ENCODE data around the gene C1orf122. TPM values are rescaled to one million over a fixed set of nuclear protein-coding genes. Genes with fewer than 3 reads are reported as not detected.

The C1orf122 gene
- total RNA-seq, 2 donors from 2014 or later = 57.3 to 60.8 TPM

DNA sequence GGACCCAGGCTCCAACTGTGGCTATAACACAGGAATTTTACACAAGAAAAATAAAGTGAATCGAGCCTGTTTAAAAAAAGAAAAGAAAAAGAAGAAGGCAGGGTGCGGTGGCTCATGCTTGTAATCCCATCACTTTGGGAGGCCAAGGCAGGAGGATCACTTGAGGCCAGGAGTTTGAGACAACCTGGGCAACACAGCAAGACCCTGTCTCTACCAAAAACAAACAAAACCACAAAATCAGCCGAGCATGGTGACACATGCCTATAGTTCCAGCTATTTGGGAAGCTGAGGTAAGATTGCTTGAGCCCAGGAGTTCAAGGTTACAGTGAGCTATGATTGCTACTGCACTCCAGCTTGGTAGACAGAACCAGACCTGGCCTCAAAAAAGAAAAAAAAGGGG is 34.1 kb downstream of the C1orf122 start:
- Histone ChIP-seq H3K4me3 (ENCODE audit: low read length) (no peak overlapping the region), H3K4me1 (ENCODE audit: control insufficient read depth, insufficient read depth, low read length) (peaks cover 8% of the 10 kb centered on the region), H3K27ac (ENCODE audit: low read depth, low read length) (no peak overlapping the region), H3K9me3 (ENCODE audit: control insufficient read depth, low read length) (no peaks in the 10 kb centered on the region), H3K9ac (ENCODE audit: extremely low read depth, low read length, poor library complexity, severe bottlenecking) (no peak overlapping the region), H3K36me3 (ENCODE audit: control insufficient read depth, insufficient read depth, low read length) (peaks cover 21% of the 10 kb centered on the region), H3K27me3 (ENCODE audit: control insufficient read depth, insufficient read depth, low read length, poor library complexity, severe bottlenecking) (no peaks in the 10 kb centered on the region)
- no peaks in the 10 kb centered on the region for H3K9me3 Mint-ChIP-seq
- peaks cover 22% of the 10 kb centered on the region for H3K4me1 Mint-ChIP-seq
- H3K27me3 Mint-ChIP-seq (ENCODE audit: insufficient read depth) = no peaks in the 10 kb centered on the region
- peaks cover 37% of the 10 kb centered on the region for H3K36me3 Mint-ChIP-seq (ENCODE audit: low read depth)
- H3K4me3 Mint-ChIP-seq = no peak overlapping the region
- no peak overlapping the region for H3K27ac Mint-ChIP-seq
- no peak for TF ChIP-seq CTCF (conservative IDR thresholded peaks at IDR 0.05)
- 98 to 100% methylated on average over 1 to 3 of the region's 3 CpGs for WGBS, 2 experiments (ENCODE audit: insufficient coverage in 1 of 2, insufficient read length in 1 of 2)
- no peak for DNase-seq

- H3K27me3 Mint-ChIP-seq (ENCODE audit: insufficient read depth) = no peaks in the 10 kb centered on the region
- H3K36me3 Mint-ChIP-seq (ENCODE audit: low read depth) = peaks cover 21% of the 10 kb centered on the region
- no peak for TF ChIP-seq CTCF (conservative IDR thresholded peaks at IDR 0.05)
- no peak overlapping the region for H3K4me3 ChIP-seq (ENCODE audit: low read length)
- peaks cover 8% of the 10 kb centered on the region for H3K4me1 ChIP-seq (ENCODE audit: control insufficient read depth, insufficient read depth, low read length)
- no peak for DNase-seq
- H3K9me3 Mint-ChIP-seq = no peaks in the 10 kb centered on the region
- no peak overlapping the region for H3K9ac ChIP-seq (ENCODE audit: extremely low read depth, low read length, poor library complexity, severe bottlenecking)
- H3K27ac ChIP-seq (ENCODE audit: low read depth, low read length) = no peak overlapping the region
- peaks cover 22% of the 10 kb centered on the region for H3K4me1 Mint-ChIP-seq
- H3K27me3 ChIP-seq (ENCODE audit: control insufficient read depth, insufficient read depth, low read length, poor library complexity, severe bottlenecking) = no peaks in the 10 kb centered on the region
- H3K36me3 ChIP-seq (ENCODE audit: control insufficient read depth, insufficient read depth, low read length) = peaks cover 4% of the 10 kb centered on the region
- no peak overlapping the region for H3K4me3 Mint-ChIP-seq
- no peaks in the 10 kb centered on the region for H3K9me3 ChIP-seq (ENCODE audit: control insufficient read depth, low read length)
- no peak overlapping the region for H3K27ac Mint-ChIP-seq
Measured at GRCh38 chr1:37844536-37844935, 36.9 kb downstream of the C1orf122 start.

GRCh38 chr1:37845049-37845646 is 37.6 kb downstream of the C1orf122 start:
- no peak overlapping the region for H3K27ac Mint-ChIP-seq
- Histone ChIP-seq H3K27me3 (ENCODE audit: control insufficient read depth, insufficient read depth, low read length, poor library complexity, severe bottlenecking) (no peaks in the 10 kb centered on the region), H3K27ac (ENCODE audit: low read depth, low read length) (no peak overlapping the region), H3K4me3 (ENCODE audit: low read length) (no peak overlapping the region), H3K9me3 (ENCODE audit: control insufficient read depth, low read length) (no peaks in the 10 kb centered on the region), H3K36me3 (ENCODE audit: control insufficient read depth, insufficient read depth, low read length) (no peaks in the 10 kb centered on the region), H3K4me1 (ENCODE audit: control insufficient read depth, insufficient read depth, low read length) (peaks cover 8% of the 10 kb centered on the region), H3K9ac (ENCODE audit: extremely low read depth, low read length, poor library complexity, severe bottlenecking) (no peak overlapping the region)
- H3K4me3 Mint-ChIP-seq = no peak overlapping the region
- no peak for TF ChIP-seq CTCF (conservative IDR thresholded peaks at IDR 0.05)
- 96 to 97% methylated on average over 5 of the region's 5 CpGs for WGBS, 2 experiments (ENCODE audit: insufficient coverage in 1 of 2, insufficient read length in 1 of 2)
- peaks cover 15% of the 10 kb centered on the region for H3K36me3 Mint-ChIP-seq (ENCODE audit: low read depth)
- H3K27me3 Mint-ChIP-seq (ENCODE audit: insufficient read depth) = no peaks in the 10 kb centered on the region
- DNase-seq = no peak
- no peaks in the 10 kb centered on the region for H3K9me3 Mint-ChIP-seq
- H3K4me1 Mint-ChIP-seq = peaks cover 22% of the 10 kb centered on the region
